CD4-positive, CD25-positive, alpha-beta regulatory T cell (primary cell): ENCODE results near the gene AKT1. TPM values are rescaled to one million over a fixed set of nuclear protein-coding genes. Genes with fewer than 3 reads are reported as not detected.
"Not testable (repeated sequence)": the region's sequence is repeated elsewhere in the genome, so short reads cannot be mapped to it uniquely, and the experiment has no call there.

ENCODE experiments used
- ATAC-seq, 2 donors: fragments of 150-1000 bp; cut with Tn5 transposase; one replicate each; pipeline ENCODE4 v1.10.0; 2021; ENCODE audit warnings: low read depth in 2 of 2, moderate number of reproducible peaks in 2 of 2, moderate library complexity in 1 of 2
- DNase-seq, 3 donors: peaks; one replicate each; pipeline versions ENCODE4 v3.0.0 to v3.0.0-alpha.2; 2012 to 2022; ENCODE audit warnings: mixed read lengths in 1 of 3
- H3K27ac ChIP-seq: one replicate; pipeline ENCODE4 v1.7.0; 2013; ENCODE audit warnings: mild to moderate bottlenecking, low read length; ENCODE audit not compliant: insufficient read depth, poor library complexity, severe bottlenecking
- H3K27me3 ChIP-seq: one replicate; pipeline ENCODE4 v1.7.0; 2013; ENCODE audit warnings: low read length; ENCODE audit not compliant: control insufficient read depth, insufficient read depth
- H3K36me3 ChIP-seq: one replicate; pipeline ENCODE4 v1.7.0; 2013; ENCODE audit warnings: mild to moderate bottlenecking, low read length, moderate library complexity; ENCODE audit not compliant: control insufficient read depth, insufficient read depth
- H3K4me1 ChIP-seq: 2 replicates; pipeline ENCODE4 v1.7.0; 2013; ENCODE audit warnings: mild to moderate bottlenecking, low read length; ENCODE audit not compliant: insufficient read depth, control insufficient read depth, poor library complexity, severe bottlenecking
- H3K4me3 ChIP-seq: one replicate; pipeline ENCODE4 v1.7.0; 2013; ENCODE audit warnings: low read depth, mild to moderate bottlenecking, low read length, moderate library complexity
- H3K9me3 ChIP-seq, 2 experiments: 1 replicate in 1 of 2; 2 replicates in 1 of 2; pipeline ENCODE4 v1.7.0; 2013; ENCODE audit warnings: low read length in 2 of 2, mild to moderate bottlenecking in 1 of 2, moderate library complexity in 1 of 2; ENCODE audit not compliant: control insufficient read depth in 2 of 2
- H3K27ac Mint-ChIP-seq, 3 donors: one replicate each; pipeline ENCODE4 v1.8.0; 2020 to 2022; ENCODE audit warnings: mild to moderate bottlenecking in 3 of 3, mixed read lengths in 3 of 3, moderate library complexity in 2 of 3
- H3K27me3 Mint-ChIP-seq: one replicate; pipeline ENCODE4 v1.8.0; 2022; ENCODE audit warnings: mild to moderate bottlenecking, mixed read lengths
- H3K36me3 Mint-ChIP-seq: one replicate; pipeline ENCODE4 v1.8.0; 2020; ENCODE audit warnings: mixed read lengths
- H3K4me1 Mint-ChIP-seq, 4 donors: one replicate each; pipeline ENCODE4 v1.8.0; 2020 to 2022; ENCODE audit warnings: mixed read lengths in 4 of 4, mild to moderate bottlenecking in 1 of 4
- H3K4me3 Mint-ChIP-seq, 4 donors: one replicate each; pipeline ENCODE4 v1.8.0; 2020 to 2022; ENCODE audit warnings: mild to moderate bottlenecking in 4 of 4, mixed read lengths in 4 of 4, moderate library complexity in 3 of 4
- H3K9me3 Mint-ChIP-seq, 7 donors: one replicate each; pipeline ENCODE4 v1.8.0; 2020 to 2022; ENCODE audit warnings: mixed read lengths in 7 of 7, mild to moderate bottlenecking in 3 of 7, moderate library complexity in 2 of 7
- polyA plus RNA-seq, 4 donors: library from polyadenylated mRNA; unstranded; fragments of 300-500 nt; fragmentation: Illumina TruSeq; gene quantifications; one replicate each; pipeline ENCODE4 v1.2.3, GENCODE V29; 2021
- total RNA-seq: library from RNA; stranded (reverse); gene quantifications from one replicate; pipeline ENCODE4 v1.2.3, GENCODE V29; 2022

AKT1 gene
- total and polyA plus RNA-seq, 5 donors from 2014 or later: 6.3 to 86.0 (median 16.5) TPM

GRCh38 chr14:104751539-104752422 lies 43.8 kb downstream of the AKT1 start:
- Histone ChIP-seq H3K4me3 (peak overlapping the region; percentile 81), H3K36me3 (peaks cover 15% of the 10 kb centered on the region), H3K27me3 (no peaks in the 10 kb centered on the region), H3K4me1 (peaks cover 35% of the 10 kb centered on the region), H3K9me3 (no peaks in the 10 kb centered on the region), H3K27ac (peak overlapping the region; percentile 92)
- peaks cover 0 to 47% (median 17%) of the 10 kb centered on the region in 4 donors for H3K4me1 Mint-ChIP-seq
- peaks cover 4% of the 10 kb centered on the region for H3K36me3 Mint-ChIP-seq
- peak overlapping the region; percentile 92 to 99 (median 94) for H3K4me3 Mint-ChIP-seq
- H3K27ac Mint-ChIP-seq: peak overlapping the region in 2 of 3 donors; percentile 94 to 97
- H3K27me3 Mint-ChIP-seq: no peaks in the 10 kb centered on the region
- DNase-seq (no peak), ATAC-seq (no peak)
- H3K9me3 Mint-ChIP-seq: no peaks in the 10 kb centered on the region

GRCh38 chr14:104750753-104751057 lies 44.8 kb downstream of the AKT1 start:
- H3K4me1 ChIP-seq: peaks cover 31% of the 10 kb centered on the region
- H3K27me3 ChIP-seq, ATAC-seq, H3K27me3 Mint-ChIP-seq, H3K9me3 Mint-ChIP-seq, H3K9me3 ChIP-seq, H3K4me3 ChIP-seq, H3K36me3 Mint-ChIP-seq, H3K27ac ChIP-seq, H3K36me3 ChIP-seq, H3K27ac Mint-ChIP-seq, DNase-seq: not testable (repeated sequence)
- H3K4me1 Mint-ChIP-seq: peaks cover 0 to 42% (median 17%) of the 10 kb centered on the region in 4 donors
- H3K4me3 Mint-ChIP-seq: peak overlapping the region; percentile 58 to 69 (median 58)

- Histone ChIP-seq H3K4me3 (no peak overlapping the region), H3K27me3 (no peaks in the 10 kb centered on the region), H3K27ac (no peak overlapping the region), H3K9me3 (no peaks in the 10 kb centered on the region), H3K4me1 (peaks cover 29% of the 10 kb centered on the region), H3K36me3 (no peaks in the 10 kb centered on the region)
- no peak for ATAC-seq
- no peak for DNase-seq
- no peaks in the 10 kb centered on the region for H3K9me3 Mint-ChIP-seq
- H3K36me3 Mint-ChIP-seq: peaks cover 4% of the 10 kb centered on the region
- no peak overlapping the region for H3K27ac Mint-ChIP-seq
- peak overlapping the region in 2 of 4 donors; percentile 0 to 33 for H3K4me3 Mint-ChIP-seq
- peaks cover 0 to 38% (median 16%) of the 10 kb centered on the region in 4 donors for H3K4me1 Mint-ChIP-seq
- H3K27me3 Mint-ChIP-seq: no peaks in the 10 kb centered on the region
Observed at GRCh38 chr14:104750056-104750752, 45.3 kb downstream of the AKT1 start.

- no peak overlapping the region for H3K27ac Mint-ChIP-seq
- Histone ChIP-seq H3K36me3 (no peaks in the 10 kb centered on the region), H3K27me3 (no peaks in the 10 kb centered on the region), H3K4me1 (peaks cover 21% of the 10 kb centered on the region), H3K9me3 (no peaks in the 10 kb centered on the region), H3K4me3 (no peak overlapping the region), H3K27ac (no peak overlapping the region)
- no peaks in the 10 kb centered on the region for H3K36me3 Mint-ChIP-seq
- ATAC-seq (no peak), DNase-seq (no peak)
- peaks cover 0 to 28% (median 10%) of the 10 kb centered on the region in 4 donors for H3K4me1 Mint-ChIP-seq
- no peaks in the 10 kb centered on the region for H3K27me3 Mint-ChIP-seq
- no peaks in the 10 kb centered on the region for H3K9me3 Mint-ChIP-seq
- peak overlapping the region in 1 of 4 donors; percentile 2 for H3K4me3 Mint-ChIP-seq
Observed at GRCh38 chr14:104749111-104749649, 46.4 kb downstream of the AKT1 start.

DNA sequence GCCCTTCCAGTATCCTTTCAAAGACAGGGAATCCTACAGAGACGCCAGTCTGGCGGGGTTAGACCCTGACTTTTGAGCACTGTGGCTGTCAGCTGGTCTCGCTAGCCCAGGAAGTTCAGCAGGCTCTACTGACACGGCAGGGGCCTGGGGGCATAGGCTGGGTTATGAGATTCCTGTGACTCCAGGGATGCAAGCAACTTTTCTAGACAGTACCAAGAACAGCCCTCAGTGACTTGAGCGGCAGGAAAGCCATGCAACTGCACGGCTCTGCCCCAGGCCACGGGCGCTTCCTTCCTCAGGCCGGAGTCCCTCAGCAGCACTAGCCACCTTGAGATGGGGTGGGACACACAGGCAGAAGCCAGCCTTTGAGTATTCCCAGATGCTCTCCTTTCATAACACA lies 47.7 kb downstream of the AKT1 start:
- Histone ChIP-seq H3K4me1 (peaks cover 13% of the 10 kb centered on the region), H3K4me3 (no peak overlapping the region), H3K9me3 (no peaks in the 10 kb centered on the region), H3K36me3 (no peaks in the 10 kb centered on the region), H3K27ac (no peak overlapping the region), H3K27me3 (no peaks in the 10 kb centered on the region)
- Mint-ChIP-seq H3K36me3 (no peaks in the 10 kb centered on the region), H3K27ac (peak overlapping the region in 1 of 3 donors; percentile 32), H3K4me3 (no peak overlapping the region), H3K27me3 (no peaks in the 10 kb centered on the region), H3K4me1 (peaks cover 0 to 18% (median 2%) of the 10 kb centered on the region in 4 donors), H3K9me3 (no peaks in the 10 kb centered on the region)
- ATAC-seq (no peak), DNase-seq (no peak)

- Mint-ChIP-seq H3K36me3 (no peaks in the 10 kb centered on the region), H3K4me1 (peaks cover 0 to 11% (median 0%) of the 10 kb centered on the region in 4 donors), H3K27ac (no peak overlapping the region), H3K27me3 (no peaks in the 10 kb centered on the region), H3K4me3 (no peak overlapping the region), H3K9me3 (no peaks in the 10 kb centered on the region)
- Histone ChIP-seq H3K27me3 (no peaks in the 10 kb centered on the region), H3K27ac (no peak overlapping the region), H3K4me1 (peaks cover 9% of the 10 kb centered on the region), H3K4me3 (no peak overlapping the region), H3K9me3 (no peaks in the 10 kb centered on the region), H3K36me3 (no peaks in the 10 kb centered on the region)
- DNase-seq (no peak), ATAC-seq (no peak)
Observed at GRCh38 chr14:104746934-104747481, 48.5 kb downstream of the AKT1 start.

- Mint-ChIP-seq H3K4me3 (peak overlapping the region in 1 of 4 donors; percentile 30), H3K27me3 (no peaks in the 10 kb centered on the region), H3K36me3 (no peaks in the 10 kb centered on the region), H3K4me1 (peaks cover 0 to 11% (median 0%) of the 10 kb centered on the region in 4 donors), H3K9me3 (no peaks in the 10 kb centered on the region), H3K27ac (no peak overlapping the region)
- H3K4me1 ChIP-seq: peaks cover 6% of the 10 kb centered on the region
- ATAC-seq: peak in 1 of 2 donors; percentile 30
- no peaks in the 10 kb centered on the region for H3K9me3 ChIP-seq
- no peaks in the 10 kb centered on the region for H3K27me3 ChIP-seq
- peak in 1 of 3 donors; percentile 26 for DNase-seq
- no peaks in the 10 kb centered on the region for H3K36me3 ChIP-seq
- no peak overlapping the region for H3K4me3 ChIP-seq
- H3K27ac ChIP-seq: no peak overlapping the region
Observed at GRCh38 chr14:104746071-104746545, 49.4 kb downstream of the AKT1 start.
